Measurements from ENCODE around the gene FAM131B. TPM values are rescaled to one million over a fixed set of nuclear protein-coding genes. Genes with fewer than 3 reads are reported as not detected.

Gene FAM131B
- total RNA-seq, 1 experiment from 2014 or later, result 0.19 TPM

GRCh38 chr7:143390773-143391317 lies 28.3 kb upstream of the FAM131B start:
- BruUV-seq (replicated peaks), result TSS peak; percentile 72
- peaks cover 50% of the 10 kb centered on the region for H3K36me3 Mint-ChIP-seq (ENCODE audit: insufficient read depth, unreplicated experiment)
- DNase-seq (ENCODE audit: unreplicated experiment), result no peak

GRCh38 chr7:143390104-143390772 lies 27.7 kb upstream of the FAM131B start:
- Mint-ChIP-seq H3K4me1 (ENCODE audit: insufficient read depth, unreplicated experiment) (peaks cover 17% of the 10 kb centered on the region), H3K27me3 (ENCODE audit: insufficient read depth, unreplicated experiment) (no peaks in the 10 kb centered on the region), H3K27ac (ENCODE audit: low read depth, unreplicated experiment) (no peak overlapping the region), H3K9me3 (ENCODE audit: unreplicated experiment) (no peaks in the 10 kb centered on the region), H3K36me3 (ENCODE audit: insufficient read depth, unreplicated experiment) (peaks cover 50% of the 10 kb centered on the region), H3K4me3 (ENCODE audit: unreplicated experiment) (no peak overlapping the region)
- intact Hi-C loops (cut with micrococcal nuclease), result no loop called here
- BruUV-seq (replicated peaks), result no TSS peak
- no peak for DNase-seq (ENCODE audit: unreplicated experiment)
- POLR2A ChIA-PET, result interaction anchor here (0.8 to 1.3 kb wide), 3 partner anchors 8 to 12 kb away, joined by 3 read pairs; no protein-coding TSS in a partner anchor
- TF ChIP-seq CTCF (IDR thresholded peaks at IDR 0.05; ENCODE audit: unreplicated experiment), result no peak
- CTCF ChIA-PET, result interaction anchor here (0.6 to 1.6 kb wide), 2 partner anchors 18 to 803 kb away, joined by 3 to 5 read pairs; no protein-coding TSS in a partner anchor

More at GRCh38 chr7:143390773-143391317, 28.3 kb upstream of the FAM131B start:
- no peaks in the 10 kb centered on the region for H3K9me3 Mint-ChIP-seq (ENCODE audit: unreplicated experiment)
- H3K27me3 Mint-ChIP-seq (ENCODE audit: insufficient read depth, unreplicated experiment), result no peaks in the 10 kb centered on the region
- H3K4me1 Mint-ChIP-seq (ENCODE audit: insufficient read depth, unreplicated experiment), result peaks cover 17% of the 10 kb centered on the region
- intact Hi-C loops (cut with micrococcal nuclease), result no loop called here
- ChIA-PET POLR2A (interaction anchor here (0.6 to 1.5 kb wide), 5 partner anchors 9 to 243 kb away, joined by 3 to 5 read pairs (median 3); no protein-coding TSS in a partner anchor), CTCF (interaction anchor here (0.5 to 1.6 kb wide), 3 partner anchors 14 to 803 kb away, joined by 3 to 5 read pairs (median 3); no protein-coding TSS in a partner anchor)
- H3K27ac Mint-ChIP-seq (ENCODE audit: low read depth, unreplicated experiment), result no peak overlapping the region
- TF ChIP-seq CTCF (IDR thresholded peaks at IDR 0.05; ENCODE audit: unreplicated experiment), result no peak
- no peak overlapping the region for H3K4me3 Mint-ChIP-seq (ENCODE audit: unreplicated experiment)

- H3K27ac Mint-ChIP-seq (ENCODE audit: low read depth, unreplicated experiment), result no peak overlapping the region
- no peaks in the 10 kb centered on the region for H3K9me3 Mint-ChIP-seq (ENCODE audit: unreplicated experiment)
- no peak for DNase-seq (ENCODE audit: unreplicated experiment)
- POLR2A ChIA-PET, result interaction anchor here (0.8 to 1.6 kb wide), 3 partner anchors 8 to 10 kb away, joined by 3 to 8 read pairs (median 3); no protein-coding TSS in a partner anchor
- no peaks in the 10 kb centered on the region for H3K27me3 Mint-ChIP-seq (ENCODE audit: insufficient read depth, unreplicated experiment)
- H3K36me3 Mint-ChIP-seq (ENCODE audit: insufficient read depth, unreplicated experiment), result peaks cover 50% of the 10 kb centered on the region
- CTCF ChIA-PET, result interaction anchor here (0.6 to 1.6 kb wide), 5 partner anchors 10 to 802 kb away, joined by 3 to 5 read pairs (median 3); no protein-coding TSS in a partner anchor
- H3K4me3 Mint-ChIP-seq (ENCODE audit: unreplicated experiment), result no peak overlapping the region
- peaks cover 17% of the 10 kb centered on the region for H3K4me1 Mint-ChIP-seq (ENCODE audit: insufficient read depth, unreplicated experiment)
- intact Hi-C loops (cut with micrococcal nuclease), result no loop called here
- BruUV-seq (replicated peaks), result no TSS peak
- no peak for TF ChIP-seq CTCF (IDR thresholded peaks at IDR 0.05; ENCODE audit: unreplicated experiment)
These were observed 27.0 kb upstream of the FAM131B start for GRCh38 chr7:143389316-143390103.

Data from MCF 10A (cell line).